Immature natural killer cell (primary cell): ENCODE data around the gene NSUN6. TPM values are rescaled to one million over a fixed set of nuclear protein-coding genes. Genes with fewer than 3 reads are reported as not detected.

Source experiments
- DNase-seq, 3 donors: peaks; one replicate each; pipeline ENCODE4 v3.0.0; 2022; ENCODE audit warnings: mixed read lengths in 1 of 3
- H3K27ac Mint-ChIP-seq, 6 donors: one replicate each; pipeline ENCODE4 v1.8.0; 2020; ENCODE audit warnings: mixed read lengths in 6 of 6, mild to moderate bottlenecking in 5 of 6, inconsistent platforms in 4 of 6, moderate library complexity in 3 of 6
- H3K27me3 Mint-ChIP-seq, 3 donors: one replicate each; pipeline ENCODE4 v1.8.0; 2020 to 2021; ENCODE audit warnings: low read depth in 3 of 3, mild to moderate bottlenecking in 3 of 3, mixed read lengths in 3 of 3, moderate library complexity in 3 of 3, inconsistent platforms in 1 of 3
- H3K36me3 Mint-ChIP-seq, 3 donors: one replicate each; pipeline ENCODE4 v1.8.0; 2020; ENCODE audit warnings: mixed read lengths in 3 of 3, inconsistent platforms in 2 of 3, mild to moderate bottlenecking in 2 of 3
- H3K4me1 Mint-ChIP-seq, 2 donors: one replicate each; pipeline ENCODE4 v1.8.0; 2020; ENCODE audit warnings: inconsistent platforms in 2 of 2, mild to moderate bottlenecking in 2 of 2, mixed read lengths in 2 of 2, moderate library complexity in 1 of 2
- H3K4me3 Mint-ChIP-seq, 5 donors: one replicate each; pipeline ENCODE4 v1.8.0; 2020; ENCODE audit warnings: mild to moderate bottlenecking in 5 of 5, mixed read lengths in 5 of 5, inconsistent platforms in 3 of 5, moderate library complexity in 3 of 5
- H3K9me3 Mint-ChIP-seq, 6 donors: one replicate each; pipeline ENCODE4 v1.8.0; 2020; ENCODE audit warnings: mild to moderate bottlenecking in 6 of 6, mixed read lengths in 6 of 6, inconsistent platforms in 4 of 6, moderate library complexity in 3 of 6
- polyA plus RNA-seq, 3 donors: library from polyadenylated mRNA; unstranded; fragments of 300-500 nt; fragmentation: Illumina TruSeq; gene quantifications; one replicate each; pipeline ENCODE4 v1.2.3, GENCODE V29; 2021

Gene NSUN6, protein sequence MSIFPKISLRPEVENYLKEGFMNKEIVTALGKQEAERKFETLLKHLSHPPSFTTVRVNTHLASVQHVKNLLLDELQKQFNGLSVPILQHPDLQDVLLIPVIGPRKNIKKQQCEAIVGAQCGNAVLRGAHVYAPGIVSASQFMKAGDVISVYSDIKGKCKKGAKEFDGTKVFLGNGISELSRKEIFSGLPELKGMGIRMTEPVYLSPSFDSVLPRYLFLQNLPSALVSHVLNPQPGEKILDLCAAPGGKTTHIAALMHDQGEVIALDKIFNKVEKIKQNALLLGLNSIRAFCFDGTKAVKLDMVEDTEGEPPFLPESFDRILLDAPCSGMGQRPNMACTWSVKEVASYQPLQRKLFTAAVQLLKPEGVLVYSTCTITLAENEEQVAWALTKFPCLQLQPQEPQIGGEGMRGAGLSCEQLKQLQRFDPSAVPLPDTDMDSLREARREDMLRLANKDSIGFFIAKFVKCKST
- 10 to 100 TPM in 1 of 3 donors, 1 to 10 TPM in 2; 3.5 to 15.8 (median 6.1) TPM for polyA plus RNA-seq

DNA sequence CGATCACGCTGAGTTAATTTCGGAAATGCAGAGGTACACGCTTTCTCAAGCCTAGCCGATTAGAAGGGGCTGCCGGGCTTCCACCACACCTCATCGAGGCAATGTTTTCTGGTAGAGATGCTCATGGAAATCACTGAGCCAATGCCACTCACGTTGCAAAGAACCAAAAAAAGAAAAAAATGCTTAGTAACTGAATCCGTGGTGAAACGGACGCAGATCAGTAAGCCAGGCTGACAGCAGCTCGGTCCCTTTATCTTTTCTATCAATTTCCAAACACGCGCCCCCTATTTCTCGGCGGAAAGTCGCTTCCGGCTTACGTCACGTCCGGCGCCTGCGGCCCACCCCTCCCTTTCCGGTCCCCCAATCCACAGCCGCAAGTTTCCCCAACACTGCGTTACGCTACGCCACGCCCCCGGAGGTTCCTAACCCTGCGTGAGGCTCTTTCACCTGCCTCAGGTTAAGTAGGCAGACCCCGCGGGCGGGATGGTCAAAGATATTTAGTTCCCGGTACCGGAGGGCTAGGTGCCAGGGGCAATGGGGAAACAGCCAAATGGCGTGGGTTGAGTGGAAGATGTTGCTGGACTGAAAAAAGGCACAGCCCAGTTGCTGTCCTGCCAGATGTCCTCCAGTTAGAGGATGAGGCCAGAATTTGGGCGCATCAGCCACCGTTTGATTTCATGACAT is at the start of gene NSUN6:
Gene NSUN6, minus strand, starts transcription at position 264 of the 684 bp plus-strand sequence. CDS start 384 bp downstream, outside the sequence.
- Mint-ChIP-seq H3K4me1 (peaks cover 30 to 40% of the 10 kb centered on the region in 2 donors), H3K27me3 (peaks cover 7 to 15% (median 8%) of the 10 kb centered on the region in 3 donors), H3K9me3 (no peaks in the 10 kb centered on the region), H3K4me3 (peak within 1 kb of the TSS; percentile 92 to 99 (median 99)), H3K27ac (peak within 1 kb of the TSS; percentile 94 to 100 (median 99)), H3K36me3 (peaks cover 0 to 24% (median 19%) of the 10 kb centered on the region in 3 donors)
- DNase-seq = peak; percentile 94 to 95 (median 94)

DNA sequence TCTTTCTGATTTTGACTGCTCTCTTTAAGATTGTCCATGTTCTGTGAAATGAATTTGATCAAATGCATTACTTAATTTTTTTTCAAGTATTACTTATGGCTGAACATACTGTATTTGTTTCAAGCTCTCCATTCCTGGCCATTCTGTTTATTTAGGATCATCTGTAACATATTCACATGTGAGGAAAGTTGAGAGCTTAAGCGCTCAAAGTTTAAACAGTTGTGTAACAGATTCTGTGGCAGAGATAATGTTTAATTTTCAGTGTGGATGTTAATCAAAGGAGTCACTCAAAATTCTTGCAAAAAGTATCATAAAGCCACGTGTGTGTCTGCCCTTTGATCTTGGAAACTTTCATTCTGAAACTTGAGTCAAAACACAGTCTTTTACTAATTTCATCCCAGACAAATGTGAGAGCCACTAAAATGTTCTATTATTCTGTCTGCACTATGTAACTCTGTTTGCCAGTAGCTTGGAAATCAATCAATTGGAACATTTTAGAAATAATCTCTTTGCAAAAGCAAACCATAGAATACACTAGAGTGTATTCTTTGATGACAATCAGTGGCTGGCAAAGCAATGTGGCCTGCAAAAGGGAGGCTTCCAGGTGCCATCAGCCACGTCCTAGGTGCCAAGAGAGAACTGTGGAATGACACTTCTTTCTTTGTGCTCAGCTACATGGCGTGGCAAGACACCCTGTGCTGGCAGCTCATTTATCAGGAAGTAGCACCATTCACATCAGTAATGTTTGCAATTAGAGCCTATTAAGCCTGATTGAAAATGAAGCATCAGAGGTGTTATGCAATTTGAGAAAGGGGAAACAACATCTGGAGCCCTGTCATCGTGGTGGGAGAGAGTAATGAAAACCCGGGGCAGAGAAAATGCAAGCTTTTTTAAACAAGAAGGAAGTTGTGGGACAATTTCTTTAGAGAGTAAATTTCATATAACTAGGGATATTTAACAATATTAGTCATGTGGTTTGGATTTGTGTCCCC is 48.8 kb upstream of the NSUN6 start:
- Mint-ChIP-seq H3K27ac (no peak overlapping the region), H3K27me3 (peaks cover 0 to 2% (median 0%) of the 10 kb centered on the region in 3 donors), H3K36me3 (no peaks in the 10 kb centered on the region), H3K4me1 (no peaks in the 10 kb centered on the region), H3K9me3 (no peaks in the 10 kb centered on the region), H3K4me3 (no peak overlapping the region)
- DNase-seq = no peak

DNA sequence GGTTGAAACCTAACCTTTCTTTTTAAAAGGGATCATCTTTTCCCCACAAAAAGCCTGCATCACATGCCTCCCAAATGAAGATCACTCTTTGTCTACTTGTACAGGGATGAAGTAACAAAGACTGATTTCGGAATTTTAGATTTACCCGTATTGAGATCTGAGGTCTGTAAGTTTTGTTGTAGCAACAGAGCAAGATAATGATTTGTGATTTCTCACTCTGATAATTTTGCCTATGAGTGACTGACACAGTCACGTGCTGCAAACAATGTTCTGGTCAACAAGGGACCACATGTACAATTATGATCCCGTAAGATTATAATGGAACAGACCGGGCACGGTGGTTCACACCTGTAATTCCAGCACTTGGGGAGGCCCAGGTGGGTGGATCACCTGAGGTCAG is 39.2 kb upstream of the NSUN6 start:
- no peak for DNase-seq
- peaks cover 0 to 5% (median 4%) of the 10 kb centered on the region in 3 donors for H3K27me3 Mint-ChIP-seq
- H3K9me3 Mint-ChIP-seq = no peaks in the 10 kb centered on the region
- H3K4me1 Mint-ChIP-seq = no peaks in the 10 kb centered on the region
- H3K4me3 Mint-ChIP-seq = no peak overlapping the region
- H3K27ac Mint-ChIP-seq = no peak overlapping the region
- H3K36me3 Mint-ChIP-seq = no peaks in the 10 kb centered on the region

DNA sequence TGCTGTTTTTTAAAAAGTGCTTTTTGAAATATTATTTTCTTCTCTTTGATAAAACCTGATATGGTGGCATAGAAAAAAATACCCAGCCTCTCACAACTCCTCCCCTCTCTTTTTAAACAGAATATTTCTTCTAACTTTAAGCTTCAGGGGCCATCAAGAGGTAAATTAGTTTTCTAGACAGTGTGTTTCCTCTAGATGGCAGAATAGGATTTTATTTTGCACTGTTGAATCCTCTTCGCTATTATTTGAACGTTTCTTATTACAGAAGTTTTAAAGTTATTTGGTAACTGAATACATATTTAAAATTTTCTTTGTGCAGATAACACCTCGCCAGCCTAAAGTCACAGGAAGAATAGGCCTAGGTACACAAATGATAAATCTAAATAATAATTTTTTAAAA is 38.1 kb upstream of the NSUN6 start:
- no peak for DNase-seq
- Mint-ChIP-seq H3K27ac (no peak overlapping the region), H3K36me3 (no peaks in the 10 kb centered on the region), H3K4me1 (peaks cover 0 to 8% of the 10 kb centered on the region in 2 donors), H3K9me3 (no peaks in the 10 kb centered on the region), H3K27me3 (peaks cover 0 to 5% (median 4%) of the 10 kb centered on the region in 3 donors), H3K4me3 (no peak overlapping the region)

DNA sequence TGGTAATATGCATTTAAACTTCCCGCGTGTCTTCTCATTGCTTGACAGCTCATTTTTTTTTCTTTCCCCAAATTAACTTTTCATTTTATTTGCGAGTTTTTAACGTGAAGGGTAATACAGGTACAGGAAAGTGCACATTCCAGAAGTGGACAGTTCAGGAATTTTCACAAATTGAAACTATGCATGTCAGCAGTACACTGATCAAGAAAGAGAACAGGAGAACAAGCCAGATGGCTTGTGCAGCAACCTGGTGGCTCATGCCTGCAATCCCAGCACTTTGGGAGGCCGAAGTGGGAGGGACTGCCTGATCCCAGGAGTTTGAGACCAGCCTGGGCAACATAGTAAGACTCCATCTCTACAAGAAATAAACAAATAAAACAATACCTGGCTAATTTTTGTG is 36.3 kb upstream of the NSUN6 start:
- Mint-ChIP-seq H3K27ac (no peak overlapping the region), H3K9me3 (no peaks in the 10 kb centered on the region), H3K4me1 (peaks cover 1 to 12% of the 10 kb centered on the region in 2 donors), H3K36me3 (peaks cover 0 to 7% (median 4%) of the 10 kb centered on the region in 3 donors), H3K27me3 (peaks cover 0 to 5% (median 4%) of the 10 kb centered on the region in 3 donors), H3K4me3 (no peak overlapping the region)
- DNase-seq = no peak

DNA sequence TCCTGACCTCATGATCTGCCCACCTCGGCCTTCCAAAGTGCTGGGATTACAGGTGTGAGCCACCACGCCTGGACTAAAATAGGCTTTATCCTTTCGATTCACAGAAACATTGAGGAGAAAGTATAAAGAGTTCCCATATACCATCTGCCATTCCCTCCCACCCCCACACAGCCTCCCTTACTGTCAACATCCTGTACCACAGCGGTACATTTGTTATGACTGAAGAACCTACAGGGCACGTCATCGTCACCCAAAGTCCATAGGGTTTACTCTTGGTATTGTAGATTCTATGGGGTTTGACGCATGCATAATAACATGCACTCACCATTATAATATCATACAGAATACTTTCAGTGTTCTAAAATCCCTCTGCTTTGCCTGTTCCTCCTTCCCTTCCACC is 35.8 kb upstream of the NSUN6 start:
- Mint-ChIP-seq H3K27me3 (peaks cover 0 to 5% (median 4%) of the 10 kb centered on the region in 3 donors), H3K27ac (no peak overlapping the region), H3K36me3 (peaks cover 0 to 9% (median 4%) of the 10 kb centered on the region in 3 donors), H3K4me3 (no peak overlapping the region), H3K4me1 (peaks cover 1 to 12% of the 10 kb centered on the region in 2 donors), H3K9me3 (no peaks in the 10 kb centered on the region)
- DNase-seq = no peak

DNA sequence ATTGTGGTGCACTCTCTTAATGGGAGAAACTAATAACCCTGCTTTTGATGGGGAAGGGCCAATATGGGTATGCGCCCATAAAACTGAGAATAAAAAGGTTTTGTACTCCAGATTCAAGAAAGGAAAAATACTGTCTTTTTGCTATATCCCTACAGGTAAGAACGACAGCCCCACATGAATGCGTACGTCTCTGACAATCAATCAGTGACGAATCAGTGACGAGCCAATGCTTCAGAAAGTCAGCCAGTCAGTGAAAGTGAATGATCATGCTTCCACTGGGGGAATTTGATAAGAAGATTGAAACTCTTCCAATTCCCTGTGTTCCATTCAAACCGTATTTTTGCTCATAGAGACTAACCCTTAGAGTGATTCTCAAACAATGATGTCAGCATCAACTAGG is 34.2 kb upstream of the NSUN6 start:
- Mint-ChIP-seq H3K36me3 (peaks cover 3 to 9% (median 7%) of the 10 kb centered on the region in 3 donors), H3K27ac (peak overlapping the region in 1 of 6 donors; percentile 45), H3K27me3 (peaks cover 0 to 5% (median 4%) of the 10 kb centered on the region in 3 donors), H3K4me3 (no peak overlapping the region), H3K4me1 (peaks cover 1 to 12% of the 10 kb centered on the region in 2 donors), H3K9me3 (no peaks in the 10 kb centered on the region)
- DNase-seq = no peak

DNA sequence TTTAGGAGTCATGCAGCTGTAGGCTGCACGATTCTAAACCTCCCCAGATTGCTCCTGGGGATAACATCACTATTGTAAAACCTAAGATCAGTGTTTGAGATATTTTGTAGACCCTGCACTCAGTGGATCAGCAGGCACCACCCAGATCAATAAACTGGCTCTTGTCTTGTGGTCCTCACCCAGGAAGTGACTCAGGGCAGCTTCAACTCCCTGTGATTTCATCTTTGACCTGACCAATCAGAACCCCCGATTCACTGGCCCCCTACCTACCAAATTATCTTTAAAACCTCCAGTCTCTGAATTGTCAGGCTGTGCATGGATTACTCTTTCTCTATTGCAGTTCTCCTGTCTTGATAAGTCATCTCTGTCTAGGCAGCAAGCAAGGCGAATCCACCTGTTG is 33.6 kb upstream of the NSUN6 start:
- Mint-ChIP-seq H3K4me3 (no peak overlapping the region), H3K27me3 (peaks cover 0 to 5% (median 4%) of the 10 kb centered on the region in 3 donors), H3K36me3 (peaks cover 3 to 9% (median 7%) of the 10 kb centered on the region in 3 donors), H3K27ac (peak overlapping the region in 1 of 6 donors; percentile 45), H3K4me1 (peaks cover 1 to 12% of the 10 kb centered on the region in 2 donors), H3K9me3 (no peaks in the 10 kb centered on the region)
- no peak for DNase-seq

DNA sequence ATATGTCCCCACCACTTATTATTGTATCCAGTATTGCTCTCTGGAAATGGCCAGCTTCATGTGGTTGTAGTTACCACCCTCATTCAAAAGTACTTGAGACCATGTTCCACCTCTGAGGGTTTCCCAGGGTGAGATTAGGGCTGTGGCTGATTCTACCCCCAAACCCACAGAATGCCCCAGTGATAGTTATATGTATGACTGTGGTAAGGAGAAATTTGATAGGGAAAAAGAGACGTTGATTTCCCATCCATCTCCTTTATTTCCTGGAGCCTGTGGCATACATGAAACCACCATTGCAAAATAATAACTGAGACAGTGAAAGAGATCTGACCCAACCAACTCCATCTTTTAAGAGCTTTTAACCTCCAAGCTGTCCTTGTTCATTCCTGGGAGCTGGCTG is 33.0 kb upstream of the NSUN6 start:
- Mint-ChIP-seq H3K9me3 (no peaks in the 10 kb centered on the region), H3K27me3 (peaks cover 0 to 4% (median 2%) of the 10 kb centered on the region in 3 donors), H3K27ac (no peak overlapping the region), H3K4me3 (no peak overlapping the region), H3K4me1 (peaks cover 1 to 12% of the 10 kb centered on the region in 2 donors), H3K36me3 (peaks cover 3 to 9% (median 7%) of the 10 kb centered on the region in 3 donors)
- no peak for DNase-seq

DNA sequence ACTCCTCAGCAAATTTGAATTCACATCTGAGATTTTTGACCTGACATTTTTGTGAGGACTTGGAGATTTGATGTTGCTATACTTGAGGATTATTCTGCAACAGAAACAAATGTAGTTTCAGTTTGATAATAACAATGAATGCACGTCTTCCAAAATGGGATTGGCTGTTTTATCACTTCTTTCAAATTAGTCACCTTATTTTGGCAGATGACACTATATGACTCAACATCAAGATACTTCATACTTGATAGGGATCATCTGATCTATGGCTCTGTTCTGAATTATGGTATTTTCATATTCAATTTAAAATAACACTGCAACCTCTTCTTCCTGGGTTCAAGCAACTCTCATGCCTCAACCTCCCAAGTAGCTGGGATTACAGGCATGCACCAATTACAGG is 32.0 kb upstream of the NSUN6 start:
- Mint-ChIP-seq H3K27me3 (peaks cover 0 to 2% (median 1%) of the 10 kb centered on the region in 3 donors), H3K9me3 (no peaks in the 10 kb centered on the region), H3K27ac (no peak overlapping the region), H3K36me3 (peaks cover 3 to 9% (median 7%) of the 10 kb centered on the region in 3 donors), H3K4me3 (no peak overlapping the region), H3K4me1 (peaks cover 1 to 12% of the 10 kb centered on the region in 2 donors)
- DNase-seq = no peak

DNA sequence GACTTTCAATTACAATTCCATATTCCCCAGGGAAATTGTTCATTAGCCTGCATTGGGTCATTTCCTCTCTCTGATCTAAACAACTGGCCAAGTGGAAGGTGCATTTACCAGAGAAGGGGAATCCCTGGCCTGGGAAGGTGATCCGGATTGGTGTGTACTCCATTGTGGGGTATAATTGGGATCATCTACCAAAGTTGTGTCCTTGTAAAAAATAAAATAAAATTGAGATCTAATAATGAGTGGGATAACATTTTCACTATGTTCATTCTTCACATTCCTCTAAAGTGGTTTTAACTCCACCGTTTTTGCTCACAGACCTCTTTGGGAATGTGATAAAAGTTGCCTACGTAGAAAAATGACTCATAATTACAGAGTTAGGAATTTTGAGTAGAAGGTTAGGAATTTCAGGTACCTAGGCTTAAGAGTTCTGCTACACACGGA is 30.6 kb upstream of the NSUN6 start:
- no peaks in the 10 kb centered on the region for H3K9me3 Mint-ChIP-seq
- no peak overlapping the region for H3K4me3 Mint-ChIP-seq
- no peak for DNase-seq
- no peak overlapping the region for H3K27ac Mint-ChIP-seq
- H3K4me1 Mint-ChIP-seq = peaks cover 1 to 12% of the 10 kb centered on the region in 2 donors
- peaks cover 0 to 1% (median 0%) of the 10 kb centered on the region in 3 donors for H3K27me3 Mint-ChIP-seq
- H3K36me3 Mint-ChIP-seq = peaks cover 3 to 10% (median 7%) of the 10 kb centered on the region in 3 donors

DNA sequence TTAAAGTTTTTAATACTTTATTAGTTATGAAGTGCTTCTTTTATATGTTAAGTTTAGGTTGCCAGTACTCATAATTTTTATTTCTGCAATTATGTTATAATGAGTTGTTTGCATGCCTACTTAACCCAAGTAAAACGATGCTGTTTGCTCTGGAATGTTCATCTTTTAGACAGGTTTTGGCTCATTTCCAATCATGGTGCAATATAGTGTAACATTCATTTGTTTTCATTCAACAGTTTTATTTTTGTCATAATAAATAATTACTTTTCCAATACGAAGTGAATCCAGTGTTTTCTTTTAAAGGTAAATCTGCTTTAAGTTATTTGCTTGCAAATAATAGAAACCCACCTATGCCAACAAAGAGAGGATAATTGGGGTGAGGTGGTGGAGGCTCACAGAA is 30.0 kb upstream of the NSUN6 start:
- Mint-ChIP-seq H3K4me1 (peaks cover 1 to 12% of the 10 kb centered on the region in 2 donors), H3K9me3 (no peaks in the 10 kb centered on the region), H3K36me3 (peaks cover 3 to 14% (median 7%) of the 10 kb centered on the region in 3 donors), H3K4me3 (no peak overlapping the region), H3K27me3 (peaks cover 0 to 1% (median 0%) of the 10 kb centered on the region in 3 donors), H3K27ac (no peak overlapping the region)
- DNase-seq = no peak

DNA sequence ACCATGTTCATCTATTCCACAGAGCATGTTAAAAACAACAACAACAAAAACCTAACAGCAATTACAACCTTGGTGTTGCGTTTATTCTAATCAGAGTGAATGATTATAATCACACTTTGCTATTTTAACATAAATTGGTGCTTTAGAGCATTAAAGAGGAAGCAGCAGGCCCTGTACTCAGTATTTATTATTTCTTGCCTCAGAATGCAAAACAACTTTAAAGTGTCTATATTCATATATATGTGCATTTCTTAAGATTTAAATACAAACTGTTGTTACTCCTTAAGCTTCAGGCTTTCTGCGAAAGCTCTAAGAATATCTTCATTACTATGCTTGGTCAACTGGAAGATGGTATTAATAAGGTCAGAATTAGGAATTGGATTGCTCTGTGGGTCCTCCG is 29.4 kb upstream of the NSUN6 start:
- Mint-ChIP-seq H3K27me3 (peaks cover 0 to 1% (median 0%) of the 10 kb centered on the region in 3 donors), H3K36me3 (peaks cover 5 to 17% (median 8%) of the 10 kb centered on the region in 3 donors), H3K27ac (peak overlapping the region in 1 of 6 donors; percentile 4), H3K4me3 (no peak overlapping the region), H3K4me1 (peaks cover 1 to 12% of the 10 kb centered on the region in 2 donors), H3K9me3 (no peaks in the 10 kb centered on the region)
- DNase-seq = no peak
